ENCODE results near the gene STARD10.

Gene STARD10

DNA sequence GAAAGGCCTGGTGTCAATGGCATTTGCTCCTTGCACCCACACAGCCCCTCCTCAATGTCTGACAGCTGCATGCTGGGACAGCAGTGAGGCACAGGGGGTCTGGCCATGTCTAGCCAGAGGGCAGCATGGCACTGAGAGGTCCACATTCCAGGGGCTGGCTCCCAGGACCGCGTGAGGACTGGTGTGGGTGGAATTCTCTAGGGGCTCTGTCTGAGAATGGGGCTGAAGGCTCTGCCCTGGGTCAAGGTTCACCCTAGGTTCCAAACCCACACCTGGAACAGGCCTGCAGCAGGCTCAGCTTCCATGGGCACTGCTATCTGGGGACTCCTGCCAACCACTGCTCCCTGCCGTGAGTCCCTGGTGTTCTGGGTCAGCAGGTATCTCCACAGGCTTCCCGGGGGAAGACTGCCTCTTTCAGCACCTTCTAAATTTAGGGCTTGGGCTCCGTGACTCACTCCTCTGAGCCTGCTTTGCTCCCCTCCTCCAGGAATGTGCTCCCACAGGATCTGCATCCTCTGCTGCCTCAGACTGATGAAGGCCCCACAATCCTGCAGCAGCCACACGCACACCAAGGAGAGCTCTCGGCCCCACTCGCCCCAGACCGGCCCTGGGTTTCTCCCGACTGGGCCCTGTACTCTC lies 4.2 kb downstream of the STARD10 start:
- H3K4me2 ChIP-seq = peak overlapping the region in 10 of 11 experiments; percentile 10 to 88 (median 39); a peak in 17 of 22 replicates
- 0 out of 22 replicates have a peak, but pooled peaks cover 0 to 6% (median 0%) of the 10 kb centered on the region in 11 experiments for H4K20me1 ChIP-seq
- H3K27me3 ChIP-seq = no peaks in the 10 kb centered on the region
- H3K36me3 ChIP-seq = no peaks in the 10 kb centered on the region
- no peaks in the 10 kb centered on the region for H3K9me3 ChIP-seq (replicated peaks in 1 of 11)
- peak overlapping the region in 2 of 11 experiments; percentile 7 to 29; a peak in 4 of 22 replicates for H3K27ac ChIP-seq
- H3K4me3 ChIP-seq = no peak overlapping the region
- peak overlapping the region in 4 of 11 experiments; percentile 5 to 17 (median 12); a peak in 2 of 22 replicates for H3K9ac ChIP-seq
- no peak for TF ChIP-seq Cebpa-rat (IDR thresholded peaks at IDR 0.05)
- H3K4me1 ChIP-seq = peaks cover 50 to 80% (median 70%) of the 10 kb centered on the region in 10 experiments

DNA sequence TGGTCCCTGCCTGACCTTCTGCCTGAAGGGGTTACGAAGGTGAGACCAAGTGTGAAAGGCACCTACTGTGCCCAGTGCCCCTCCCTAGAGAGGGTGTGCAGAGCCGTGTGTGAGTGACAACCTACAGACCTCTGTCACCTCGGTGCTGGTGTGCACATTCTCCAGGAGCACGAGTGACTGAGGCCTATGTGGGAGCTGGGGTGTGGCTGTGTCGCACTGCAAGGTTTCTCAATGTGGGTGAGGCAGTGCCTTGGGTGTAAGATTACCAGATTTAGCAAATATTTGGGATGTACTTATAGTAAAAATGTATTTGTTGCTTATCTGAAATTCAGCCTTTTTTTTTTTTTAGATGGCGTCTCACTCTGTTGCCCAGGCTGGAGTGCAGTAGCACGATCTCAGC lies 5.6 kb downstream of the STARD10 start:
- TF ChIP-seq Cebpa-rat (IDR thresholded peaks at IDR 0.05) = no peak
- peaks cover 42 to 72% (median 61%) of the 10 kb centered on the region in 10 experiments for H3K4me1 ChIP-seq
- peak overlapping the region; percentile 44 to 92 (median 74) for H3K4me2 ChIP-seq

DNA sequence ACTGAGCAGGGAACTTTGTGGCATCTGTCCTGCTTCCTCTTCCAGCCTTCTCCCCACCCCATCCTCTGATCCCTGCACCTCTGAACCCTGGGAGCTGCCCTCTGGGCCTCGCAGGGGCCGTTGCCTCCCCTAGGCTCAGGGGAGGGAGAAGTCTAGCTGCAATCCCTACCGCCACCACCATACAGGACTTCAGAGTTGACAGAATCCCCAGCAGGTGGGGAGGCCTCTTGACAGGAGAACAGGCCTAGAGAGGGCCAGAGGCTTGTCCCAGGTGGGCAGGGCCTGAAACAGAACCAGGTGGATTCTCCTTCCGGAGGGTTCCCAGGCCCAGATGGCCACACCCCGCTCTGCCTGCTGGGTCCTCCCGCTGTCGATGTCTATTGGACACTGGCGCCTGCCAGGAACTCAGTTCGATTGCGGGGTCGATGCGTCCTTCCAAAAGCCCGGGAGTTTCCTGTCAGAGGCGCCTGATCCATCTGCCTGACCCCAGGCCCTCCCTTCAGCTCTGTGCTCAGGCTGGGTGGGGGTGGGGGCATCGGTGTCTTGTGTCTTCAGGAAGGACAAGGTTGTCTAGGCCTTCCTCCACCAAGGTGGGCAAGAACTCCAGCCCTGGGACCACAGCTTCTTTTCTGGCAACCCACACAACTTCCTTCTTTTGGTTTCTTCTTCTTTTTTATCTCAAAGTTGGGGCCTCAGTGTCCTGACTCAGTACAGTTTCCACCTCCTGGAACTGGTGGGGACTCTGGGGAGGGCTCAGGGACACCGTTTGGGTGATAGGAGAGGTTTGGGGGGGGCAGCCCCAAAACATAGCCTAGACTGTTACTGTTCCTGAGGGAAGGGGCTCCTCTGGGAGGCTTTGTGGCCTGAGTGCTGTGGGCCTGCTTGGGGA lies 6.4 kb downstream of the STARD10 start:
- TF ChIP-seq Cebpa-rat (IDR thresholded peaks at IDR 0.05) = no peak
- peaks cover 0 to 6% (median 0%) of the 10 kb centered on the region in 11 experiments; a peak in 2 of 22 replicates for H4K20me1 ChIP-seq
- H3K9ac ChIP-seq = peak overlapping the region in 10 of 11 experiments; percentile 0 to 57 (median 44); a peak in 14 of 22 replicates
- H3K36me3 ChIP-seq = no peaks in the 10 kb centered on the region
- H3K27me3 ChIP-seq = peaks cover 0 to 1% (median 0%) of the 10 kb centered on the region in 11 experiments; a peak in 1 of 22 replicates
- peak overlapping the region in 10 of 11 experiments; percentile 27 to 71 (median 60); a peak in 18 of 22 replicates for H3K27ac ChIP-seq
- peak overlapping the region in 1 of 10 experiments; percentile 13; a peak in 1 of 20 replicates for H3K4me3 ChIP-seq
- H3K4me1 ChIP-seq = peaks cover 36 to 67% (median 56%) of the 10 kb centered on the region in 10 experiments
- peak overlapping the region; percentile 44 to 92 (median 74) for H3K4me2 ChIP-seq
- no peaks in the 10 kb centered on the region for H3K9me3 ChIP-seq (replicated peaks in 1 of 11)

More for the DNA sequence above, 5.6 kb downstream of the STARD10 start:
- peak overlapping the region in 1 of 10 experiments; percentile 13; a peak in 1 of 20 replicates for H3K4me3 ChIP-seq
- peak overlapping the region in 9 of 11 experiments; percentile 27 to 71 (median 63); a peak in 15 of 22 replicates for H3K27ac ChIP-seq
- no peaks in the 10 kb centered on the region for H3K36me3 ChIP-seq
- no peaks in the 10 kb centered on the region for H3K27me3 ChIP-seq
- no peaks in the 10 kb centered on the region for H3K9me3 ChIP-seq (replicated peaks in 1 of 11)
- H3K9ac ChIP-seq = peak overlapping the region in 9 of 11 experiments; percentile 0 to 57 (median 44); a peak in 9 of 22 replicates
- H4K20me1 ChIP-seq = 0 out of 22 replicates have a peak, but pooled peaks cover 0 to 6% (median 0%) of the 10 kb centered on the region in 11 experiments

DNA sequence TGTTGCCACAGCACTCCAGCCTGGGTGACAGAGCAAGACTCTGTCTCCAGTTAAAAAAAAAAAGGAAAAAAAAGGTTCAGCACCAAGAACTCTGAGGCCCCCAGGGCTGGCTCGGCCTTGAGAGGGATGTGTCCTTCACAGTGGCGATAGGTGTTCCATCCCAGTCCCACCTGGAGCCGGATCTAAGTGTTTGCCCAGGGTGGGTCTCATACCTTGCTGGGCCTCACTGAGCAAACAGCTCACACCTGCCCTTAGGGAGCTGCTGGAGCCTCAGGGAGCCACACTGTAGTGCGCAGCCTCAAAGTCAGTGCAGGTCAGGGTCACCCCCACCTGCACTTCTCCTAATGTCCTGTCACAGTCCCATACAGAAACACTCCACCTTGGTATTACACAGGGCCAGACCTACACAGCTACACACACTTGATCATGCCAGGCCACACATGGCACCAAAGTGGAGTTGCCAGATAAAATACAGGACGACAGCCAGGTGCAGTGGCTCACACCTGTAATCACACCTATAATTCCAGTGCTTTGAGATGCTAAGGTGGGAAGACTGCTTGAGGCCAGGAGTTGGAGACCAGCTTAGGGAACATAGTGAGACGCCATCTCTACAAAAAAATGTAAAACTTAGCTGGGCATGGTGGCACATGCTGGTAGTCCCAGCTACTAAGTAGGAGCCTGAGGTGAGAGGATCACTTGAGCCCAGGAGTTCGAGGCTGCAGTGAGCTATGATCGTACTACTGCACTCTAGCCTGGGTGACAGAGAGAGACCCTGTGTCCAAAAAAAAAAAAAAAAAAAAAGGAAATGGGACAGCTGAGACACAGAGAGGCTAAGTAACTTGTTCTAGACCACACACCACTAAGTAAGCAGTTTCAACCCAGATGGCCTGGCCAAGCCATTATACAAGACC lies 7.3 kb downstream of the STARD10 start:
- H3K4me2 ChIP-seq = peak overlapping the region; percentile 44 to 92 (median 74)
- no peak for TF ChIP-seq Cebpa-rat (IDR thresholded peaks at IDR 0.05)
- no peaks in the 10 kb centered on the region for H3K36me3 ChIP-seq
- H3K27ac ChIP-seq = peak overlapping the region in 9 of 11 experiments; percentile 27 to 71 (median 63); a peak in 12 of 22 replicates
- H3K27me3 ChIP-seq = peaks cover 0 to 7% (median 0%) of the 10 kb centered on the region in 11 experiments; a peak in 2 of 22 replicates
- H3K4me3 ChIP-seq = no peak overlapping the region
- peaks cover 0 to 10% (median 0%) of the 10 kb centered on the region in 11 experiments; a peak in 3 of 22 replicates for H4K20me1 ChIP-seq
- peak overlapping the region in 6 of 11 experiments; percentile 21 to 57 (median 48); a peak in 6 of 22 replicates for H3K9ac ChIP-seq
- peaks cover 39 to 66% (median 59%) of the 10 kb centered on the region in 10 experiments for H3K4me1 ChIP-seq
- no peaks in the 10 kb centered on the region for H3K9me3 ChIP-seq (replicated peaks in 1 of 11)

DNA sequence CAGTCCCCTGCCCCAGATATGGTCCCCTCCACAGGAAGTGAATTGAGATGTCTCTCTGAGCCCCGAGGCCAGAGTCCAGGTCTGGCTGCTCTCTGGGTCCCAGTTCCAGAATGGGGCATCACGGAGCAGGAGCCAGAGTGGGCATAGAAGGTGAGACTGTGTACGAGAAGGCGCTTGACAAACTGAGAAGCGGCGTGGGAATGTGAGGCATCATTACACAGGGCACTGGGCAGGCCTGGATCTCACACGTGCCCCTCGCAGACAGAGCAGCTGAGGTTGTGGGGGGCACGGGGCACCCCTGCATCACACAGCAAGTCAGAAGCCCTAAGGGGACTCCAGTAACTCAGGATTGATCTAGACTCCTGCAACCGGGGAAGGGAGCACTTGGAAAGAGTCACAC lies 9.2 kb downstream of the STARD10 start:
- no peak overlapping the region for H3K9ac ChIP-seq
- H3K4me2 ChIP-seq = no peak overlapping the region
- peaks cover 0 to 24% (median 4%) of the 10 kb centered on the region in 11 experiments; a peak in 7 of 22 replicates for H4K20me1 ChIP-seq
- H3K36me3 ChIP-seq = no peaks in the 10 kb centered on the region
- TF ChIP-seq Cebpa-rat (IDR thresholded peaks at IDR 0.05) = no peak
- H3K4me1 ChIP-seq = peaks cover 39 to 63% (median 54%) of the 10 kb centered on the region in 10 experiments
- H3K27ac ChIP-seq = no peak overlapping the region
- no peak overlapping the region for H3K4me3 ChIP-seq
- H3K9me3 ChIP-seq (replicated peaks in 1 of 11) = no peaks in the 10 kb centered on the region
- peaks cover 9 to 22% (median 17%) of the 10 kb centered on the region in 11 experiments; a peak in 18 of 22 replicates for H3K27me3 ChIP-seq

DNA sequence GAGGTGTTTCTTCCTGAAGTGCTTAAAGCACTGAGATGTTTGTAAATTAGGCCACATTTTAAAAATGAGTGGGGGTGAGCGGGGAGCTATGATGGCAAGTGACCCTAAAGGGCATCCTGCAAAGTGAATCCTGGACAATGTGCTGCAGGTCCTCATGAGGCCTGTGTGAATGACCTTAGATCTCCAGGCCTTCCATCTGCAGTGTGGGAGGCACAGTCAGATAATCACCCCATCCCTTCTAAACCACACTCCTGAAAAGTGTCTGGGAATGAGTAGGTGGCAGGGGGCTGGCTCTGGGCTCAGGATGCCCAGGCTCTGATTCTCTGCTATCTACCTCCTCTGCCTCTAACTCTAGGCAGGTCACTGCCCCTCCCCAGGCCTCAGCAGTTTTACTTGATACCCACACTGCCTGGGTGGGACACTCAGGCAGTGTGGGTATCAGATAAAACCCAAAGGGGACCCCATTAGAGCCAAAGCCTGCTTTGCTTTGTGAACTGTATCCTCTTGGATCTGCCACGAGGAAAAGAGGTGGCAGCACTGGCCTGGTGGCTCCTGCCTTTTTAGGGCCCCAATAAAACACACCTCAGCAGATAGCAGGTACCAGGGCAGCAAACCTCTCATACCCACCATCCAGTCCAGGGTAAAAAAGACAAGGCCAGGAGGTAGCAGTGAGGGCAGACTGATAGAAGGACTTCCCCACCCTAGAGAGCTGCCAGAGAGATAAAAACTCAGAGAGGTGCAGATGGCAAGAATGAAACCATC lies 10.5 kb downstream of the STARD10 start:
- no peak for TF ChIP-seq Cebpa-rat (IDR thresholded peaks at IDR 0.05)
- no peaks in the 10 kb centered on the region for H3K36me3 ChIP-seq
- peaks cover 0 to 28% (median 4%) of the 10 kb centered on the region in 11 experiments; a peak in 7 of 22 replicates for H4K20me1 ChIP-seq
- no peaks in the 10 kb centered on the region for H3K9me3 ChIP-seq (replicated peaks in 1 of 11)
- peaks cover 35 to 51% (median 45%) of the 10 kb centered on the region in 10 experiments for H3K4me1 ChIP-seq
- peaks cover 9 to 23% (median 17%) of the 10 kb centered on the region in 11 experiments; a peak in 18 of 22 replicates for H3K27me3 ChIP-seq
- no peak overlapping the region for H3K27ac ChIP-seq
- H3K4me3 ChIP-seq = no peak overlapping the region
- no peak overlapping the region for H3K9ac ChIP-seq
- H3K4me2 ChIP-seq = no peak overlapping the region
